ENCODE data around the gene DIAPH3. TPM values are rescaled to one million over a fixed set of nuclear protein-coding genes. Genes with fewer than 3 reads are reported as not detected.

The DIAPH3 gene
- polyA plus RNA-seq, 10 donors: 7.0 to 13.8 (median 8.1) TPM

DNA sequence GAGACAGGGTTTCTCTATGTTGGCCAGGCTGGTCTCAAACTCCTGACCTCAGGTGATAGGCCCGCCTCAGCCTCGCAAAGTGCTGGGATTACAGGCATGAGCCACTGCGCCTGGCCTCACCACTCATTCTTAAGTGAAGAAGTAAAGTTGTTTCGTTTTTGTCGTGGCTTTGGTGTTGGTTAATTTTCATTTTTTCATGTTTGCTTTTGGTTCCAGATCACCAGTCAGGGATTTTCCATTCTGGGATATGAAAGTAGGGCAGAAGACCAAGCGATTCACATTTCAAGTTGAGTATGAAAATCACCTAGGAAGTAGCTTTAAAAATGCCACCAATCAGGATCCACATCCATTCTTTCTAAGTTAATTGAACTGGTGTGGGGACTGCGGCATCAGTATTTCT lies 289.9 kb downstream of the DIAPH3 start:
- DNase-seq: no peak

DNA sequence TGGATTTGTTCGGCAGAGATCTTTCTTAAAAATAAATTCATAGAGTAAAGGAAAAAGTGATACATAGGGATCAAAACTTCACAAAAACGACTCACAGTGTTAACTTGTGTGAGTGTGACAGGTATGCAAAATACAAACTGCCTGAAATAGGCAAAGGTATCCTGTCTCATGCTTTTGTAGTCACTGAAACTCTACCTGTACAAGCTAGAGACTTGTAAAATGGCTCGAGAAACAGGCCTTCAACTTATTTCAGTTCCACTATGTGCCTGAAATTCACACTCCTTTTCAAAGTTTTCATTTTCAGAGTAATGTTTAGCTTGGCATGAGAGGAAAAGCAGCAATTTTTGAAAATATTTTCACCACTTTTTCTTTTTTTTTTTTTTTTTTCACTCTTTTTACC lies 290.4 kb downstream of the DIAPH3 start:
- DNase-seq: no peak

DNA sequence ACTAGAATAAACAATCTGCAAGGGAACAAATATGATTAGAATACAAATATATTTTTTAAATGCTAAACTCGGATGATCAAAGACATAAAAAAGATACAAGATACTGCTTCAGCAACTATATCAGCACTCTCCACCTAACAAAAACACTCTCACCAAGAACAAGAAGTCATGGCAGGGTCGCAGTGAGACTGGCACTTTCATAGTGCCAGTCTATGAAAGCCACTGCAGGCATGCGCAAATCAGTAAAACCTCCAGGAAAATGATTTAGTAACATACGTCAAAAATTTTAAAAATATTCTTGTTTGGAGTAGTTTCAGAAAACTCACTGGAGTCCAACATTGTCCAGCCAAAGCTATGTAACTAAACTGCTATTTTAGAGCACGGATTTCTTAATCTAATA lies 295.9 kb downstream of the DIAPH3 start:
- peak in 1 of 3 donors; percentile 8 for DNase-seq

DNA sequence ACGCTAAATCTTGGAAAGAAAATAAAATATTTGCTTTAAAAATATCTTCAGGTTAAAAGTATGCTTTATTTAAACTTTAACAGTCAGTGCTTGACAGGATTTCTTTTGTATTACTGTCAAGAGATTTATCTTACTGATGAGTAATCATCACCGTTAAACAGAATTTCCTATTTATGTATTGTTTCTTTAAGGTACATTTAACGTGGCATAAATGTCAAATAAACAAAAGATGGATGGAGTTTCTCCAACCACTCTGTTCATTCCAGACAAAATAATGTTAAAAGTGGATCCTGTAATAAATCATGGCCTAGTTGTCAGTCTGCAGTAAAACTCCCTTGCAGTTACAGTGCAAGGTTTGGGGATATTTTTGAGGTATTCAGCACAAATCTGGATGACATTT lies 298.3 kb downstream of the DIAPH3 start:
- DNase-seq: no peak

DNA sequence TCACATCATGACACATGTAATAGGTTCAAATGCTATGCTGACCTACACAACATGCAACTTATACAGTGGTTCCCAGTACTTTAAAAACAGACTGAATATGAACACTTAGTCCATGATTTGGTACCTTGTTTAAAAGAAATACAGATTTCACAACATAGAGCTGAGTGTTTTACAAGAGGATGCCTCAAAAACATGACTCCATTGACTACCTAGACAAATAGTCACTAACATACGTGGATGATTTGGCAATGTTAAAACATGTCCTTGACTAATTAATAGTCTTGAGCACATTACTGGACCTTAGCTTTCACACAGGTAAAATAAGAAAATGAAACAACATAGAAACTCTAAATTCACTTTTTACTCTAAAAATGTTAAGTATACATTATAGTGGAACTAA lies 300.1 kb downstream of the DIAPH3 start:
- DNase-seq: no peak

DNA sequence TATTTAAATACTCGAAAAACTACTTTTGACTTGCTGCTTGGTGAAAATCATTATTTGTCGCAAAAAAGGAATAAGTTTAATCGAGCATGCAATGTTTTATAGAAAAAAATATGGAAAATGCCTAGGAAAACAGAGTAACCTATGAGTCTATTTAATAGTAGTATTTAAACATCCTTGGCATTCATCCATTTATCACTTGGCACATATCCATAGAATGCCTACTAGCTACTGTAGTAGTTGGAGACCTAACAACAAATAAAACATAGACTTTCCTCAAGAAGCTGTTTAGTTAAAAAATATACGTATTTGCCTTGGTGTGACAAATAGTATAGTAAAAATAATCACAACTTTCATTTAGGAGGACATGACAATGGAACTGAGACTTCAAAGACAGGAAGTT lies 302.1 kb downstream of the DIAPH3 start:
- no peak for DNase-seq

DNA sequence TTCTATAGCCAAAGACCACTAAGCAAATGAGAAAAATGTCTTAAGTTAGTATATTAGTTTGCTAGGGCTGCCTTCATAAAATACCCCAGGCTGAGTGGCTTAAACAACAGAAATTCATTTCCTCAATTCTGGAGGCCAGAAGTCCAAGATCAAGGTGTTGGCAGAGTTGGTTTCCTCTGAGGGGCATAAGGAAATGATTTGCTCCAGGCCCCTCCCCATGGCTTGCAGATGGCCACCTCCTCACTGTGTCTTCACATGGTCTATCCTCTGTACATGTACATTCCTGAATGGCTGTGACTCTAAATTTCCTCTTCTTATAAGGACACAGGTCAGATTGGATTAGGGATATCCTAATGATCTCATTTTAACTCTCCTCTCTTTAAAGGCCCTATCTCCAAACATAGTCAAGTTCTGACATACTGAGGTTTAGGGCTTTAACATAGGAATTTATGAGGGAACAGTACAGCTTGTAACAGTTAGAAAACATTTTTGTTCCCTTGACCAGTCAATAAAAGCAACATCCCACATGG lies 307.4 kb downstream of the DIAPH3 start:
- DNase-seq: no peak

DNA sequence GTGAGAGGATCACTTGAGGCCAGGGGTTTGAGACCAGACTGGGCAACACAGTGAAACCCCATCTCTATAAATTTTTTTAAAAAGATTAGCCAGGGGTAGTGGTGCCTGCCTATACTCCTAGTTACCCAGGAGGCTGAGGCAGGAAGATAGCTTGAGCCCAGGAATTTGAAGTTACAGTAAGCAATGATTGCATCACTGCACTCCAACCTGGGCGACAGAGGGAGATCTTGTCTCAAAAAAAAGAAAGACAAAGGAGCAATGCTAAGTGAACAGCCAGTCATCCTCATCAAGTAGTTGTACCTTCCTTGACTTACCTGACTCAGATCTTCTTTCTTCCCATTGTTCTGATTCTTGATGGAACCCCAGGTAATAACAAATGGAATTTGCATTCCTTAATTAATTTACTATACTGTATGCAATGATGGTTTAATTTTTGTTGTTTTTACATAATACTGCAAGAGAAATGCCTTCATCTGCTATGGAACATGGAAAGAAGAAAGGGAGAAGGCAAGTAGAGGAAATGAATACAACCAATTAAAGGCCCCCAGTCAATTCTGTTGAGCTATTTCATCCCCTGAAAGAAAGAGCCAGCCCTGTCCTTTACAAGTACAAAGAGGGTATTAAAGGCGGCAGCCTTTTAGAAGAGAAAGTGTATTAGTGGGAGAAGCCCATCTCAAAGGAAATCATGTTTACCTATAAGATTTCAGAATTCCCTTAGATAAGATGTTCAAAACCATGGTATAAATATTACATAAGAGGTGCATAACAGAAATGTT lies 316.7 kb downstream of the DIAPH3 start:
- no peak for DNase-seq

DNA sequence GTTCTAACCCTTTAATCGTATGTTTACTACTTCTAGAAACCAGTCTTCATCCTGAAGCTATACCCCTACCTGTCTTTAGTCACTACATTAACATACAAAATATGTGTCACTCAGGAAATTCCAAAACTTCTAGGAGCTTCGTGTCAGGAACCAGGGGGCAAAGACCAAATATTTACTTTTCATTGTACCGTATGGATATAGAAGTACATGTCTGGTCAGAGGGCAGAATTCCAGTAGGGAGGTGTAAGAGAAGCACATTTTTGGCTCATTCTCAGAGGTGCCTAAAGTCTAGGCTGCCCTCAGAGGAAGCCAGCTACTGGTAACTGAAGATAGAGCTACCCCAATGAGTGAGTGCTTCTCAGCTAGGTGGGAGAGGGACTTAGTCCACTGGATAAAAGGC lies 320.7 kb downstream of the DIAPH3 start:
- DNase-seq: no peak

DNA sequence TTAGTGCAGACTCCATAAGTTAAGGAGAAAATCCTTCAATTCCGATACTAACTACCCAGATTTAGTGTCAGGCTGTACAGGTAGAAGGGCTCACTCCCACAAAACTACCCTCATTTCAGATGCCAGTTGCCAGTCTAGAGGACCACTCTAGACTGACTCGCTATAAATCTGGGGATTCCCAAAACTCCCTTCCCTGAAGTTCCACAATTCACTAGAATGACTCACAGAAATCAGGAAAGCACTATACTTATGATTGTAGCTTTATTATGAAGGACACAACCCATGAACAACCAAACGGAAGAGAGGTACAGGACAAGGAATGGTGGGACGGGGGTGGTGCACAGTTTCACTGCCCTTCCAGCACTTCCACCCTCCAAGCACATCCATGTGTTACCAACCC lies 321.2 kb downstream of the DIAPH3 start:
- DNase-seq: no peak

DNA sequence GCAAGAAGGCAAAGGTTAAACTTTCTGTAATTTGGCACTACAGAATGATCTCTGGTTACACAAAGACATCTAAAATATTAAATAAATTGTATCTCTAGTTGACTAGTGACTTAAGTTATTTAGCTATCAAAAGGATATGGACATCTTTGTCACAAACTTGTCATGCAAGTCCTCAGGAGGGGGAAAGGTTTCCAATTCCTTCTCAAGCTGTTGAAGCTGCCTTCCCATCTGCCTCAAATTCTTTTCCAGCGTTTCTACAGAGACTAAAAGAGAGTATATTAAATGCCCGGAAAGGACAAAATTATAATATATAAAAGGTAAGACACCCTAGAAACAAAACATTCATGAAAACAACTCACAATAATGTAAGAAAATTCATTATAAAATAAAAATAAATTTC lies 324.5 kb downstream of the DIAPH3 start:
- no peak for DNase-seq

DNA sequence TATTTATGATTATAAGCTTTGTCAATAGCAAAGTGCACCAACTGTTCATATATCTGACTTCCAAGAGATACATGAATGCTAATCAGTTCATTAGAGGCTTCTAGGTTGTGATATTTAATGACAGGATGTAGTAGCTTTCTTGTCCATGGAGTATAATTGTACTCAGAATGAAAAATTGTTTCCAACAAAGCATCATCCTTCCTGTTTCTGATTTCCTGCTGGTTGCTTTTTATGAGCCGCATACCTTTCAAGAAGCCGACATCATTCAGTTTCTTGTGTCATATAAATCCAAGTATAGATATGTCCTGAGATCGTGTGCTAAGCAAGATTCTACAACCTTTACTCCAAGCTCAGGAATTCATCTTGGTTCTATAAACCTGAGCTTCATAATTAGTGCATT lies 326.6 kb downstream of the DIAPH3 start:
- no peak for DNase-seq

DNA sequence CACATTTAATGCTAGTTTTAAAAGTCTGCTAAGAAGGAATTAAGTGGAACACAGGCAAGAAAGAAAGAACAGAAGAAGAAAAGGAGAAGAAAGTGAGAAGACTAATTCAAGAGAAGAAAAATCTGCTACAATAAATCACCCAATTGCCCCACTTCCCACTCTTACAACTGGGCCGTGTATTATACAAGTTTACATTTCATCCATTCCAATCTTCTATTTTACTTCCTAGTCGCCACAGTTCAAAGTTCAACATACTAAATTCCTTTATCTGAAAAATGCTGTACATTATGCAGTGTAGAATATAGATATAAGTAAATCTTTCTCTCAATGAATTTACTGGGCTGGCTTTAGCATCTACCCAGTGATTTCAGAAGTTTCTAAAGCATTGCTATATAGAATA lies 328.2 kb downstream of the DIAPH3 start:
- DNase-seq: no peak

DNA sequence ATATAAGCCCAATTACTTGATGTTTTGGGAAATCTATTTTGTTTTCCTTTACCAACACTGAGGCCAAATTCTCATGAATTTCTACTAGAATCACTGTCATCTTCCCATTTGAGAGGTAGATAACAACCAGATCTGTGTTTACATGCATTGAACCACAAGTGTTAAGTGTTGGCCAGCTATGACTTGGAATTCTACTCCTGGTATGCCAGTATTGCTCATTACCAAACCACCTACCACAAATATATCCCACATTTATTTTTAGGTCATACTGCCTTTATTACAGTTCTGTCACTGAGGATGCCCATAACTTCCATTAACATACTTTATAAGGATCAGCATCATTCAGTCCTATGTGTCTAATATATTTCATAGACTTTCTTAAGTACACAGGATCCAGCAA lies 328.9 kb downstream of the DIAPH3 start:
- DNase-seq: peak in 1 of 3 donors; percentile 28

DNA sequence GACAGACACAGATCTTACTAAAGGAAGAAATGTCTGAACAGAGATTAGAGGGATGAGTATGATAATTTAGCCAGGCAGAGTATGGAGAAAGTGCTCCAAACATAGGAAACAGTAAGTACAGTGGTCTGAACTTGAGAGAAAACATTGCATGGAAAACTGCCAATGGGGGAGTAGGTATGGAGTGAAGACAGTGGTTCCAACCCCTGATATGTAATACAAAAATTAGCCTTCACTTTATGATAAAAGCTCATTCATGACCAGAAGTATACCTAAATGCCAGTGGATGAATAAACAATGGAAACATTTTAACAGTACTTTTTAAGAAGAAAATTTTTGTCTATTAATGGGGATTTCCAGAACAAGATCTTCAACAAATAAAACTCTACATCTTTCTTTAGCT lies 334.0 kb downstream of the DIAPH3 start:
- no peak for DNase-seq

DNA sequence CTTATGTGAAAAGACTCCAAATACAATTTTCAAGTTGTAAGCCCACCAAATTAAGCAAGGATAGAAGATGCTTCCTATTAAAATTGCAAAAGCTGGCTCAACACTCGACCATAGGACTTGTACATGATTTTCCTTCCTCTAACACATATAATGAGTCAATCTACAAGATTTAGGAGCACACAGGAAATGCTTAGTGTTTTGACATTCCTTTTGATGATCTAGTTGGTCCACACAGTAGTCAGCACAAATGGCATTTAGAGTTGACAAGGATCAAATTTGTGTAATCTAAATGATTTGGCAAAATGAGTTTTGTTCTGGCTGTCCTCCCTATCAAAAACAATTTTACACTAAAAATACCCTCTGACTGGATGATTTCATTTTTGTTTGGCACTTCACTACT lies 340.2 kb downstream of the DIAPH3 start:
- DNase-seq: peak in 1 of 3 donors; percentile 35

DNA sequence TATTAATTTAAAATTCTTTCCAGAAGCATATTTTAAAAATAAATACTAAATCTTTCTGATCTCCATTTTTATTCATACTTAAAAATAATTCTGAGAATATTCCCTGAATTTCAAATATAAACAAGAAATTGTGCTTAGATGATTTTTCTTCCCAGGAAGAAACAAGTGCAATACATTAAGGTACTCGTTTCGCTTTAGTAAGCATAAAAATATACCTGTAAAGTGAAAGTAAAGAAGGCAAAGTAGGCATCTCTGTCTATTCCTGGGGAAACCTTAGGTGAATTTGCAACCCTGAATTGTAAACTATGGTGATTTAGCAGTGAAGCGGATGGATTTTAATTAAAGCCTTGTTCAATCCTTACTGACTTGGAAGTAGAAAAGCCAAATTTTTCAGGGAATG lies 354.2 kb downstream of the DIAPH3 start:
- DNase-seq: no peak

DNA sequence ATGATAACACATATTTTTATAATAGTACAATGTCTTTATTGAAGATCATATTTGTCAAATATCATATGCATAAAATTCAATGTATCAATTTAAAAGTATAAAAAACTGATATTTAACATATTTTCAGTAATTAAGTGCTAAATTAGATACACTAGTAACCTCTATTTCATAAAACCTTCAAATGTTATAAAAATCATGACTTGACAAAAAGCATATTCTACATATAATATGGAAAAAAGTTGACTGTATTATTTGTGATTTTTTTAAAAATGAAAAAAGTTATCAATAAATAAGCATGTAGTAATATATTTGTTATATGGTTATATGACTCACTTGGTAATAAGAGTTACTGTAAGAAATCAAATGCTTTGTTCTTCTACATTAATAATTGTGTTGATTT lies 356.9 kb downstream of the DIAPH3 start:
- DNase-seq: no peak

DNA sequence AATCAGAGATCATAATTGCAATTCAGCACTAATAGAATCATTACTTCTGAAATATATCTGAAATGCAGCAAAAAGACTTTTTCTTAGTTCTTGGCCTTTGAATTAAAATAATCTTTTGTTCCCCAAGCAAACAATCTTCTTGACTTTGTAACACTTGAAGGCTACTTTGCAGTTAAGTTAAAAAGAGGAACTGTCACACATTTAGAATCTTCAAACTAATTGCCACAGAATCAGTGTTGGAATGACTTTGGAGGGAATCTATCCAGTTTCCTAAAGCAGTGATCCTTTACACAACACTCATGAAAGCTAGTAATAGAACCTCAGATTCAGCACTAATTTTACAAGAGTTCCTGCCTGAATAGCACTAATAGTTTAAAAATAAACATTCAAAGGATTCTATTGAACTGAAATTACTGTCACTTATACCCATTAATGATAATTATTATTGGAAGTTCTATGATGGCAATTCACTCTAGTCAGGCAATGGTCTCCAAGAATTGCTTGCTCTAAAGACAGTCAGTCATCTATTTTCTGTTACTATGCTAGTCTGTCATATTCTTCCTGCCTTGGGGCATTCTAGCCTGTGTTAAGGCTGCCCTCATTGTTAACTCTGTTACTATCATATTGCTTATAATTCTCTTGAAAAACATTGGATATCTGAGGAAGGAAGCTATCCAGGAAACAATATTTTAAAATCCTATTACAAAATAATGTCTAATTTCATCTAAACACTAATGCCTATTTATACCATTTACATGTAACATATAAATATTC lies 362.4 kb downstream of the DIAPH3 start:
- no peak for DNase-seq

DNA sequence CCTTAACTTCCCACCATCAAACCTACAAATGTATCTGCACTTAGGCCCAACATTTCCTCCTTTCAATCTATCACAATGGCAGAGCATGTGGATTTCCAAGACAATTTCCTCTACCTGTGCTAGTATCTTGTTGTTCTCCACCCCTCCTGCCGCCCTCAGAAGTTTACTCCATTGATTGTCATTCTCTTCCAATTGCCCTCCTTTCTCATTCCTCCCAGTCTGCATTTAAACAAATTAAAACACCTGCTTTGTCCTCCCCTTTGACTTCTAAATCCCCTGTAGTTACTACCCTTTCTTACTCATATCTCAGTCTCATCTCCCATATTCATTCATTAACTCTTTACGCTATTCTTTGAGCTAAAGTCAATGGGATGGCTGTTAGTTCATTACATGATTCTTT lies 370.6 kb downstream of the DIAPH3 start:
- DNase-seq: no peak

DNA sequence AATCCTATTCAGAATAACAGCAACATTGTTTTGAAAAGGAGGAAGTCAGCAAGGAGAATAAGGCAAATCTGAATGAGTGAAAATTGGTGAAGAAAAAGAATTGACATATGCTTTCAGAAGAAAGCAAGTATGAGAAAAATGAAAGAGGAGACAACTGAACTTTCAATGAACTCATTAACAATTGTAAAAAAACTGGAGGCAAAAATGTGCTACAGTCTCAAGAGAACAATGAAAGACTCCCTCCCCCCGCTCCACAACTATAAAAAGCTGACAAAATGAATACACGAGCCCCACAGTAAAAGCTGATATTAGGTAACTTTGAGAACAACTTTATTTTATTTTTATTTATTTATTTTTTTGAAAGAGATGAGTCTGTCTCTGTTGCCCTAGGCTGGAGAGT lies 373.1 kb downstream of the DIAPH3 start:
- DNase-seq: peak in 2 of 3 donors; percentile 18 to 37

DNA sequence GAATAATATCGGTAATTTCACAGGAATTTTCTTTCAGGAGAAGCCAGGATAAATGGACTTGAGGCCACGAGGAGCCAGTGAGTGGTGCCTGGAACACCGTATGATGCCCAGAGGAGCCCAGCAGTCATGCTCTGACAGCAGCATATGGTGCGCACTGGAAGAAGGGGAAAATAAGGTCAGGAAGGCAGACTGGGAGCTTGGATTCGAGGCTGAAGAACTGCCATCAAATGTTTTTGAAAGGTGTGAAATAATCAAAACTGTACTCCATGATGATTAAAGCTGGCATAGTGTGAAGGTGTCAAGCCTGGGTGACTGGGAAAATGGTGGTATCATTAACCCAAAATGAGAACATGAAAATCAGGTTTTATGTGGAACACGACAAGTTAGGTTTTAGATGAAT lies 374.2 kb downstream of the DIAPH3 start:
- no peak for DNase-seq

DNA sequence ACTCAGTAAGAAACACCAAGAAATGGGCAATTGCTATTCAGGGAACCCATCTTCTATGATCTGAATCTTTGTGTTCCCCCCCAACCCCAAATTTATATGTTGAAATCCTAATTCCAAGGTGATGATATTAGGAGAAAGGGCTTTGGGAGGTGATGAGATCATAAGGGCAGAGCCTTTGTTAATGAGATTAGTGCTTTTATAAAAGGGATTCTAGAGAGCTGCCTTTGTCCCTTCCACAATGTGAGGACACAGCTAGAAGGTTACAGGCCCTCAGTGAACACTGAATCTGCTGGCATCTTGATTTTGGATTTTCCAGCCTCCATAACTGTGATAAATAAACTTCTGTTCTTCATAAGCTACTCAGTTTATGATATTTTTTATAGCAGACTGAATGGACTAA lies 376.0 kb downstream of the DIAPH3 start:
- no peak for DNase-seq
